HCT116 (cell line): ENCODE measurements around the gene TCF7. TPM values are rescaled to one million over a fixed set of nuclear protein-coding genes. Genes with fewer than 3 reads are reported as not detected.

Experiments used
- ATAC-seq: fragments of 200-7000 bp; cut with Tn5 transposase; 2 replicates; pipeline ENCODE4 v1.9.1; 2020; ENCODE audit warnings: mild to moderate bottlenecking, moderate library complexity
- BruUV-seq: library from RNA; stranded (reverse); fragments of 400-500 nt; replicated peaks from 2 replicates; lab custom pipeline; 2021; lab: Mats Ljungman, UMichigan
- CTCF ChIA-PET: fragments of 300-600 bp; sonication (Branson Sonifier 250); formaldehyde crosslinking; loops from one replicate; lab custom pipeline; 2021; ENCODE audit warnings: antibody characterized with exemption; lab: Charles Lee
- POLR2A ChIA-PET: fragments of 300-600, 350-600 bp; sonication (Branson Sonifier 250); formaldehyde crosslinking; loops from one replicate; lab custom pipeline; 2021; ENCODE audit warnings: antibody characterized with exemption; lab: Charles Lee
- RAD21 ChIA-PET, 2 experiments: fragments of 300-600 bp; sonication (Branson Sonifier 250); formaldehyde crosslinking; loops; one replicate each; lab custom pipeline; 2023; ENCODE audit warnings: low total read pairs in 2 of 2; ENCODE audit not compliant: uncharacterized antibody in 2 of 2, unreplicated experiment in 2 of 2, low non-redundant PET in 1 of 2; lab: Charles Lee
- DNase-seq: peaks from one replicate; pipeline ENCODE4 v3.0.0-alpha.2; 2010; ENCODE audit warnings: low read depth, low spot score
- H2AFZ ChIP-seq: fragments of 200-600 bp; shearing (Covaris generic), sonication (generic); 2 replicates; pipeline ENCODE4 v1.6.1; 2017; ENCODE audit warnings: low read depth, mixed run types, mixed read lengths, antibody characterized with exemption, low read length; ENCODE audit not compliant: poor library complexity, severe bottlenecking
- H3K27ac ChIP-seq: 2 replicates; pipeline ENCODE4 v1.5.1; 2012; ENCODE audit warnings: low read depth, low read length
- H3K27me3 ChIP-seq: fragments of 200-600 bp; sonication (generic); 2 replicates; pipeline ENCODE4 v1.6.1; 2016; ENCODE audit warnings: mixed run types, low read length, mixed read lengths; ENCODE audit not compliant: insufficient read depth
- H3K36me3 ChIP-seq, 2 experiments: fragments of 200-500 bp in 1 of 2; fragments of 200-600 bp in 1 of 2; sonication (Bioruptor generic) in 1 of 2; sonication (generic) in 1 of 2; 2 replicates each; pipeline versions ENCODE4 v1.5.1 to v1.6.1; 2014 to 2016; ENCODE audit warnings: low read length in 2 of 2, inconsistent platforms in 1 of 2, mixed read lengths in 1 of 2, mixed run types in 1 of 2; ENCODE audit not compliant: insufficient read depth in 2 of 2, control insufficient read depth in 1 of 2
- H3K4me1 ChIP-seq, 2 experiments: fragments of 200-600 bp in 1 of 2; sonication (generic) in 1 of 2; 2 replicates each; pipeline versions ENCODE4 v1.5.1 to v1.6.1; 2012 to 2017; ENCODE audit warnings: low read length in 2 of 2, inconsistent platforms in 1 of 2, mild to moderate bottlenecking in 1 of 2, mixed read lengths in 1 of 2, mixed run types in 1 of 2, moderate library complexity in 1 of 2; ENCODE audit not compliant: insufficient read depth in 2 of 2, control insufficient read depth in 1 of 2
- H3K4me2 ChIP-seq: fragments of 200-600 bp; sonication (generic); 2 replicates; pipeline ENCODE4 v1.6.1; 2017; ENCODE audit warnings: mixed run types, low read length, mixed read lengths
- H3K4me3 ChIP-seq, 2 experiments: fragments of 200-600 bp in 1 of 2; sonication (generic) in 1 of 2; replicated peaks in 1 of 2; 2 replicates each; pipeline ENCODE4 v1.5.1; 2011 to 2016; ENCODE audit warnings: low read length in 2 of 2, control low read depth in 1 of 2, low read depth in 1 of 2, mild to moderate bottlenecking in 1 of 2, mixed read lengths in 1 of 2, mixed run types in 1 of 2
- H3K79me2 ChIP-seq: fragments of 200-600 bp; sonication (generic); 2 replicates; pipeline ENCODE4 v1.6.1; 2017; ENCODE audit warnings: mild to moderate bottlenecking, mixed run types, low read length, moderate library complexity, mixed read lengths; ENCODE audit not compliant: insufficient read depth
- H3K9ac ChIP-seq: fragments of 200-600 bp; sonication (generic); 2 replicates; pipeline ENCODE4 v1.6.1; 2016; ENCODE audit warnings: low read length, mixed read lengths
- H3K9me2 ChIP-seq: fragments of 200-600 bp; sonication (generic), shearing (Covaris generic); 2 replicates; pipeline ENCODE4 v1.6.1; 2017; ENCODE audit warnings: mixed run types, mild to moderate bottlenecking, moderate library complexity; ENCODE audit not compliant: insufficient read depth
- H3K9me3 ChIP-seq, 2 experiments: fragments of 200-500 bp in 1 of 2; fragments of 200-600 bp in 1 of 2; sonication (Bioruptor generic) in 1 of 2; sonication (generic) in 1 of 2; 2 replicates each; pipeline ENCODE4 v1.6.1; 2014 to 2017; ENCODE audit warnings: low read length in 2 of 2, mixed read lengths in 2 of 2, inconsistent platforms in 1 of 2, low read depth in 1 of 2, mild to moderate bottlenecking in 1 of 2, mixed run types in 1 of 2, moderate library complexity in 1 of 2; ENCODE audit not compliant: control insufficient read depth in 1 of 2, insufficient read depth in 1 of 2
- H4K20me1 ChIP-seq: fragments of 200-600 bp; sonication (generic), shearing (Covaris generic); 2 replicates; pipeline ENCODE4 v1.6.1; 2017; ENCODE audit warnings: mixed run types, mild to moderate bottlenecking, moderate library complexity; ENCODE audit not compliant: insufficient read depth
- CBX3 ChIP-seq: IDR thresholded peaks from 2 replicates; pipeline ENCODE4 v1.6.1; 2012; ENCODE audit warnings: low read depth
- CTCF ChIP-seq, 3 experiments: fragments of 200-600 bp in 1 of 3; sonication (generic) in 1 of 3; IDR thresholded peaks in 2 of 3; conservative IDR thresholded peaks in 1 of 3; 2 replicates each; pipeline ENCODE4 v1.5.1; 2012 to 2017; ENCODE audit warnings: low read depth in 2 of 3, low read length in 2 of 3, antibody characterized with exemption in 1 of 3, borderline replicate concordance in 1 of 3, control low read depth in 1 of 3, mild to moderate bottlenecking in 1 of 3, mixed read lengths in 1 of 3, mixed run types in 1 of 3, moderate library complexity in 1 of 3; ENCODE audit not compliant: insufficient read depth in 1 of 3
- FOSL1 ChIP-seq: IDR thresholded peaks from 2 replicates; pipeline ENCODE4 v1.6.1; 2012; ENCODE audit warnings: low read depth
- POLR2AphosphoS5 ChIP-seq: IDR thresholded peaks from 2 replicates; pipeline ENCODE4 v1.6.1; 2011; ENCODE audit warnings: mild to moderate bottlenecking, low read depth, low read length, moderate library complexity
- RAD21 ChIP-seq: IDR thresholded peaks from 2 replicates; pipeline ENCODE4 v1.6.1; 2012; ENCODE audit warnings: low read depth, mild to moderate bottlenecking
- REST ChIP-seq: IDR thresholded peaks from 2 replicates; pipeline ENCODE4 v1.6.1; 2012; ENCODE audit warnings: low read depth
- SRF ChIP-seq: IDR thresholded peaks from 2 replicates; pipeline ENCODE4 v1.6.1; 2012; ENCODE audit warnings: low read depth
- YY1 ChIP-seq: IDR thresholded peaks from 2 replicates; pipeline ENCODE4 v1.6.1; 2011; ENCODE audit warnings: low read length, low read depth, moderate library complexity, mild to moderate bottlenecking; ENCODE audit not compliant: insufficient replicate concordance; ENCODE audit errors: extremely low read depth
- intact Hi-C: fragments of 100-400 bp; cut with micrococcal nuclease; formaldehyde crosslinking; loops from 2 replicates; pipeline ENCODE4 v1.10.0; 2022
- total RNA-seq: library from RNA; stranded (reverse); gene quantifications from one replicate; pipeline ENCODE4 v1.2.1, GENCODE V29; 2021; ENCODE audit not compliant: unreplicated experiment

Gene TCF7
- total RNA-seq, 1 experiment from 2014 or later: 17.8 TPM

GRCh38 chr5:134101686-134102439, 12.6 kb upstream of the TCF7 start:
- ChIA-PET POLR2A (no interaction called here), RAD21 (no interaction called here), CTCF (interaction anchor here (0.9 to 3.9 kb wide), 6 partner anchors 10 to 485 kb away, joined by 3 to 14 read pairs (median 5); no protein-coding TSS in a partner anchor)
- no peak for TF ChIP-seq POLR2AphosphoS5
- no peak for TF ChIP-seq CBX3
- TF ChIP-seq FOSL1: no peak
- TF ChIP-seq RAD21: peak; percentile 74
- TF ChIP-seq SRF: no peak
- TF ChIP-seq YY1: peak; percentile 35
- peak; percentile 79 to 97 (median 88) for TF ChIP-seq CTCF (IDR thresholded peaks at IDR 0.05 in 2 of 3, conservative IDR thresholded peaks at IDR 0.05 in 1 of 3; ENCODE audit: borderline replicate concordance in 1 of 3, insufficient read depth in 1 of 3, low read depth in 2 of 3, low read length in 2 of 3)
- no peak for TF ChIP-seq REST
- no peaks in the 10 kb centered on the region for H4K20me1 ChIP-seq
- ATAC-seq (peak; percentile 98), DNase-seq (peak; percentile 21)
- no peaks in the 10 kb centered on the region for H3K9me2 ChIP-seq
- H3K27ac ChIP-seq: no peak overlapping the region
- no peak overlapping the region for H3K4me2 ChIP-seq
- no peak overlapping the region for H3K4me3 ChIP-seq
- no peaks in the 10 kb centered on the region for H3K9me3 ChIP-seq
- H3K9ac ChIP-seq: no peak overlapping the region
- no TSS peak for BruUV-seq
- intact Hi-C loops: loop anchor here (2.0 to 5.0 kb wide), 3 partner anchors 45 to 185 kb away; no protein-coding TSS in a partner anchor
- peak overlapping the region; percentile 78 for H2AFZ ChIP-seq
- no peaks in the 10 kb centered on the region for H3K79me2 ChIP-seq
- H3K36me3 ChIP-seq: no peaks in the 10 kb centered on the region
- H3K4me1 ChIP-seq: peaks cover 0 to 13% of the 10 kb centered on the region in 2 experiments; a peak in 1 of 4 replicates
- no peaks in the 10 kb centered on the region for H3K27me3 ChIP-seq
